Keratinocyte (primary cell): Measurements from ENCODE around the gene VAX1. TPM values are rescaled to one million over a fixed set of nuclear protein-coding genes. Genes with fewer than 3 reads are reported as not detected.

Experiments
- DNase-seq: peaks from one replicate; pipeline ENCODE4 v3.0.0-alpha.2; 2011; ENCODE audit warnings: low read depth, missing footprints, low spot score
- FAIRE-seq: peaks from 2 replicates; lab custom pipeline; 2011; peaks lifted over from hg19 to GRCh38; lab: Jason Lieb, UNC
- H2AFZ ChIP-seq: 2 replicates; pipeline ENCODE4 v1.6.0; 2012; ENCODE audit warnings: low read length, control low read depth, inconsistent platforms; ENCODE audit not compliant: control insufficient read depth
- H3K27ac ChIP-seq: 2 replicates; pipeline ENCODE4 v1.5.1; 2011; ENCODE audit warnings: low read length; ENCODE audit not compliant: control insufficient read depth, insufficient read depth
- H3K27me3 ChIP-seq: 3 replicates; pipeline ENCODE4 v1.6.0; 2011; ENCODE audit warnings: low read length; ENCODE audit not compliant: control insufficient read depth, insufficient read depth; ENCODE audit errors: extremely low read depth
- H3K36me3 ChIP-seq, 2 experiments: 2 replicates in 1 of 2; 3 replicates in 1 of 2; pipeline ENCODE4 v1.5.1; 2011; ENCODE audit warnings: low read length in 2 of 2, mild to moderate bottlenecking in 1 of 2; ENCODE audit not compliant: control insufficient read depth in 2 of 2, insufficient read depth in 2 of 2; ENCODE audit errors: extremely low read depth in 1 of 2
- H3K4me1 ChIP-seq: 3 replicates; pipeline ENCODE4 v1.5.1; 2011; ENCODE audit warnings: low read length; ENCODE audit not compliant: control insufficient read depth, insufficient read depth; ENCODE audit errors: extremely low read depth
- H3K4me2 ChIP-seq: 3 replicates; pipeline ENCODE4 v1.6.0; 2011; ENCODE audit warnings: low read depth, low read length; ENCODE audit not compliant: control insufficient read depth, insufficient read depth; ENCODE audit errors: extremely low read depth
- H3K4me3 ChIP-seq, 3 experiments: fragments of 200-600 bp in 1 of 3; sonication (generic) in 1 of 3; 2 replicates in 2 of 3; 3 replicates in 1 of 3; pipeline ENCODE4 v1.5.1; 2011 to 2016; ENCODE audit warnings: low read length in 3 of 3, mild to moderate bottlenecking in 3 of 3, control low read depth in 2 of 3, inconsistent platforms in 1 of 3, low read depth in 1 of 3, mixed read lengths in 1 of 3, mixed run types in 1 of 3, moderate library complexity in 1 of 3; ENCODE audit not compliant: control insufficient read depth in 2 of 3, insufficient read depth in 2 of 3; ENCODE audit errors: extremely low read depth in 1 of 3
- H3K79me2 ChIP-seq: 2 replicates; pipeline ENCODE4 v1.6.0; 2012; ENCODE audit warnings: low read length; ENCODE audit not compliant: control insufficient read depth, insufficient read depth
- H3K9ac ChIP-seq: 3 replicates; pipeline ENCODE4 v1.6.0; 2011; ENCODE audit warnings: low read length; ENCODE audit not compliant: control insufficient read depth, insufficient read depth; ENCODE audit errors: extremely low read depth
- H3K9me1 ChIP-seq: 3 replicates; pipeline ENCODE4 v1.6.0; 2011; ENCODE audit warnings: low read length; ENCODE audit not compliant: control insufficient read depth, insufficient read depth; ENCODE audit errors: extremely low read depth
- H3K9me3 ChIP-seq: 2 replicates; pipeline ENCODE4 v1.5.1; 2012; ENCODE audit warnings: low read depth, low read length; ENCODE audit not compliant: control insufficient read depth
- H4K20me1 ChIP-seq: 3 replicates; pipeline ENCODE4 v1.6.0; 2011; ENCODE audit warnings: low read length; ENCODE audit not compliant: control insufficient read depth, insufficient read depth; ENCODE audit errors: extremely low read depth
- CTCF ChIP-seq, 3 experiments: IDR thresholded peaks in 1 of 3; conservative IDR thresholded peaks in 1 of 3; optimal IDR thresholded peaks in 1 of 3; 2 replicates in 2 of 3; 3 replicates in 1 of 3; pipeline versions ENCODE3 to v1.5.1; 2011; ENCODE audit warnings: low read length in 3 of 3, mild to moderate bottlenecking in 3 of 3, moderate library complexity in 2 of 3, control low read depth in 1 of 3, inconsistent platforms in 1 of 3; ENCODE audit not compliant: insufficient read depth in 2 of 3; ENCODE audit errors: extremely low read depth in 1 of 3
- EZH2 ChIP-seq: IDR thresholded peaks from one replicate; pipeline ENCODE4 v1.6.1; 2012; ENCODE audit warnings: inconsistent platforms, mild to moderate bottlenecking, low read length, moderate library complexity
- dilution Hi-C: fragments of 300-500 bp; cut with MboI; formaldehyde crosslinking; loops from one replicate; pipeline ENCODE4 v1.7.0; 2020; ENCODE audit warnings: low sequenced_read_pairs; ENCODE audit not compliant: extremely low pct_ligation_motif_present
- polyA plus RNA-seq, 5 experiments: library from polyadenylated mRNA; depleted of rRNA in 3 of 5; stranded (reverse) in 3 of 5; stranded (forward) in 1 of 5; unstranded in 1 of 5; fragments of >200 nt; gene quantifications; 1 replicate in 1 of 5; 2 replicates in 3 of 5; 3 replicates in 1 of 5; pipeline versions ENCODE4 v1.2.1 to v1.2.3, GENCODE V29; 2011 to 2012; ENCODE audit warnings: missing spikeins in 2 of 5, low read depth in 1 of 5, low replicate concordance in 1 of 5

The VAX1 gene
- polyA plus RNA-seq, 1 donor (not counting 4 experiments of a cell fraction or from before 2014, with no cell fraction given): not detected

DNA sequence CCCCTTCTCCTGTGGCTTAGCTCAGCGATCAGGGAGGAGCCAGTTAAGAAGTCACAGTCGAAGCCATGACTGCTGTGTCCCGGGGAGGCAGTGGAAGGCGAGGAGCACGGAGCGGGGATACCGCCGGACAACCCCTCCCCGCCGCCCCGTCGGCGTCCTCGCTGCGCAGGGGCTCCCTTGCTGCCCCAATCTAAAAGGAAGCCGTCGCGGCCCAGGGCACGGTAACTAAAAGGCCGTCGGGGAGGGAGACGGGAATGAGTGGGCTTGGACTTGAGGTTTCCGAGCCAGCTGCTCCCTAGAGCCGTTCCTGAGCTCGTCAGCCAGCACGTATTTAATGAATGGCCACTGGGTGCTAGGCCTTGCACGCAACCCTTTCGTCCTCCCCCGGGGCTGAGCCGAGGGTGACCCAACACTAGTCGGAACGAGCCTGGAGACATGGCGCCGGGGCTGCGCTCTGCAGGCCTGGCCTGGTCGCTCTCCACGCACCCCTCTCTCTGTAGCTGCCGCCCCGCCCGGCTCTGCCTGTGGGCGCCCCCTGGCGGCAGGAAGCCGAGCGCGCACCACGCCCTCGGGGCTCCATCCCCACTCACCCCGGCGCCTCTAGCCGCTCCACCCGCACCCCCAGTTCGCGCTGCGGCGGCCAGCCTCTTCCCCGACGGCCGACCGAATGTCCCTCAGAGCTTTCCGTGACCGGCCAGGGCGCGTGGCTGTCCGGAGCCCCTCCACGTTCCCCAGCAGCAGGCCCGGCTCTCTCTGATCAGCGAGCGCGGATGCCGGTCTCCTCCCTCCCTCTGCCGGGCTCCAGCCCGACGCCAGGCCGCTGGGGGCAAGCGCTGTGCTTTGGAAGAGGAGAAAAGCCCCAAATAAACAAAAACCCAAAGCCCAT lies 30.0 kb upstream of the VAX1 start:
- no peak overlapping the region for H3K4me3 ChIP-seq
- peaks cover 91% of the 10 kb centered on the region for H3K27me3 ChIP-seq
- dilution Hi-C loops: no loop called here

GRCh38 chr10:117167346-117167788 lies 29.3 kb upstream of the VAX1 start:
- Histone ChIP-seq H3K4me1 (peaks cover 10% of the 10 kb centered on the region), H3K9me1 (no peaks in the 10 kb centered on the region), H3K79me2 (no peaks in the 10 kb centered on the region), H3K27ac (no peak overlapping the region), H3K9ac (no peak overlapping the region), H3K27me3 (peaks cover 91% of the 10 kb centered on the region), H2AFZ (no peak overlapping the region), H3K4me3 (no peak overlapping the region), H3K9me3 (no peaks in the 10 kb centered on the region), H3K36me3 (no peaks in the 10 kb centered on the region), H3K4me2 (peak overlapping the region; percentile 14), H4K20me1 (peaks cover 3% of the 10 kb centered on the region)
- dilution Hi-C loops: no loop called here
- no peak for TF ChIP-seq CTCF (optimal IDR thresholded peaks at IDR 0.05 in 1 of 3, IDR thresholded peaks at IDR 0.05 in 1 of 3, conservative IDR thresholded peaks at IDR 0.05 in 1 of 3; ENCODE audit: extremely low read depth in 1 of 3, insufficient read depth in 2 of 3, low read length in 3 of 3)
- no peak for TF ChIP-seq EZH2
- DNase-seq (no peak), FAIRE-seq (no peak)

More for the DNA sequence above, 30.0 kb upstream of the VAX1 start:
- FAIRE-seq (no peak), DNase-seq (no peak)
- Histone ChIP-seq H3K4me2 (peak overlapping the region; percentile 41), H3K9me3 (no peaks in the 10 kb centered on the region), H4K20me1 (peaks cover 3% of the 10 kb centered on the region), H3K4me1 (peaks cover 10% of the 10 kb centered on the region), H3K9ac (no peak overlapping the region), H3K79me2 (no peaks in the 10 kb centered on the region), H2AFZ (peak overlapping the region; percentile 65), H3K9me1 (no peaks in the 10 kb centered on the region), H3K27ac (no peak overlapping the region), H3K36me3 (no peaks in the 10 kb centered on the region)
- TF ChIP-seq CTCF (optimal IDR thresholded peaks at IDR 0.05 in 1 of 3, IDR thresholded peaks at IDR 0.05 in 1 of 3, conservative IDR thresholded peaks at IDR 0.05 in 1 of 3; ENCODE audit: extremely low read depth in 1 of 3, insufficient read depth in 2 of 3, low read length in 3 of 3): peak; percentile 56 to 95 (median 81)
- TF ChIP-seq EZH2: peak; percentile 84
